ENCODE measurements around the gene KCNT2. TPM values are rescaled to one million over a fixed set of nuclear protein-coding genes. Genes with fewer than 3 reads are reported as not detected.

Gene KCNT2
- total and polyA plus RNA-seq, 10 donors: 0.04 to 1.2 (median 0.99) TPM

DNA sequence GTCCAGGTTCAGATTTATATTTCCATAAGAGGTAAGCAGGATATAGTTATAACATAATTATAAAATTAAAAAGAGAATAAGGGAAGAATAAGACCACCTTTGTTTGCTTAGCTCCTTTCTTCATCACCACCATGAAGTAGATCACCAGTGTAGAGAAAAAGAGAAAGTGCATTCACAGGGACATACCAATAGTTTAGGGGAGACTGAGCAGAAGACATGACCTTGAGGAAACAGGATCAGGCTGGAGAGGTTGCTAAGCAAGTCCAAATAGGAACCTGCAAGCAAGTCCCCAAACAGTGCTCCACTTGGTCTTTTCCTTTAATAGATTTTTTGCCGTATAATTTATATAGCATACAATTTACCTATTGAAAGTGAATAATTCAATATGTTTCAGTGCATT, 63.0 kb downstream of the KCNT2 start:
- H3K9me3 ChIP-seq: no peaks in the 10 kb centered on the region
- no peak overlapping the region for H3K27ac ChIP-seq
- TF ChIP-seq POLR2AphosphoS5 (IDR thresholded peaks at IDR 0.05) (no peak), CTCF (IDR thresholded peaks at IDR 0.05 in 8 of 11, conservative IDR thresholded peaks at IDR 0.05 in 3 of 11) (no peak), POLR2A (IDR thresholded peaks at IDR 0.05) (no peak)
- intact Hi-C loops (cut with DNase I; ENCODE audit: low total_unique reads): no loop called here
- H3K36me3 ChIP-seq: no peaks in the 10 kb centered on the region
- no peak for DNase-seq
- no peak overlapping the region for H3K4me3 ChIP-seq
- no peaks in the 10 kb centered on the region for H3K4me1 ChIP-seq
- no peaks in the 10 kb centered on the region for H3K27me3 ChIP-seq (replicated peaks in 1 of 7)
- 91 to 97% (median 94%) methylated on average over 1 of the region's 1 CpG for WGBS, 5 donors

- Histone ChIP-seq H3K9me3 (no peaks in the 10 kb centered on the region), H3K27ac (no peak overlapping the region), H3K4me3 (no peak overlapping the region), H3K36me3 (no peaks in the 10 kb centered on the region), H3K4me1 (no peaks in the 10 kb centered on the region), H3K27me3 (replicated peaks in 1 of 7) (no peaks in the 10 kb centered on the region)
- intact Hi-C loops (cut with DNase I; ENCODE audit: low total_unique reads): no loop called here
- TF ChIP-seq POLR2AphosphoS5 (IDR thresholded peaks at IDR 0.05) (no peak), CTCF (IDR thresholded peaks at IDR 0.05 in 8 of 11, conservative IDR thresholded peaks at IDR 0.05 in 3 of 11) (no peak), POLR2A (IDR thresholded peaks at IDR 0.05) (no peak)
- WGBS, 5 donors: 61 to 98% (median 67%) methylated on average over 1 of the region's 1 CpG
- no peak for DNase-seq
These were observed 63.6 kb downstream of the KCNT2 start for GRCh38 chr1:196544617-196545016.

GRCh38 chr1:196543833-196544232, 64.4 kb downstream of the KCNT2 start:
- no peak for DNase-seq
- H3K4me1 ChIP-seq: no peaks in the 10 kb centered on the region
- no peaks in the 10 kb centered on the region for H3K36me3 ChIP-seq
- H3K4me3 ChIP-seq: no peak overlapping the region
- TF ChIP-seq POLR2A (IDR thresholded peaks at IDR 0.05) (no peak), CTCF (IDR thresholded peaks at IDR 0.05 in 8 of 11, conservative IDR thresholded peaks at IDR 0.05 in 3 of 11) (no peak), POLR2AphosphoS5 (IDR thresholded peaks at IDR 0.05) (no peak)
- WGBS, 5 donors: 71 to 86% (median 83%) methylated on average over 3 of the region's 3 CpGs
- peaks cover 0 to under 1% (median 0%) of the 10 kb centered on the region in 8 donors for H3K9me3 ChIP-seq
- no peaks in the 10 kb centered on the region for H3K27me3 ChIP-seq (replicated peaks in 1 of 7)
- no peak overlapping the region for H3K27ac ChIP-seq
- intact Hi-C loops (cut with DNase I; ENCODE audit: low total_unique reads): no loop called here

DNA sequence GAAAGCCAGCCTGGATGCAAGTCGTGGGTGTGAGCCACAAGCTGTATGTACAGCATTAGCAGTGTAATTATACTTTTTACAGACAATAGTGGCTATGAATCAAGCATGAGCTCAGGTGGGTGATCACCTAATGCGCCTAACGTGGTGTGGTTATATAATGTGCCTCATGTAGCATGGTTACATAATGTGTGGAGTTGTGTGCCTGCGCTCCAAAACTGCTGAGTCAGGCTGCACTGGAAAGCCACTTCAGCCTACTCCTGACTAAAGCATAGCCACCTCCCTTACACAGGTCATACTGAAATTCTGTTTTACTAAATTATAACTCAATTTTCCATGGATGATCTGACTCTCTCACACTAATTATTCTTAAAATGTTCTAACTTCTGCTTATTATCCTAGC, 69.8 kb downstream of the KCNT2 start:
- Histone ChIP-seq H3K4me1 (no peaks in the 10 kb centered on the region), H3K36me3 (no peaks in the 10 kb centered on the region), H3K9me3 (peaks cover 0 to 50% (median 36%) of the 10 kb centered on the region in 8 donors), H3K27ac (no peak overlapping the region), H3K27me3 (replicated peaks in 1 of 7) (no peaks in the 10 kb centered on the region), H3K4me3 (no peak overlapping the region)
- 77 to 95% (median 90%) methylated on average over 4 of the region's 4 CpGs for WGBS, 5 donors
- intact Hi-C loops (cut with DNase I; ENCODE audit: low total_unique reads): no loop called here
- TF ChIP-seq POLR2A (IDR thresholded peaks at IDR 0.05): no peak
- peak; percentile 20 for DNase-seq

GRCh38 chr1:196535727-196536126, 72.5 kb downstream of the KCNT2 start:
- WGBS, 5 donors: 56 to 83% (median 65%) methylated on average over 3 of the region's 3 CpGs
- Histone ChIP-seq H3K36me3 (no peaks in the 10 kb centered on the region), H3K27ac (no peak overlapping the region), H3K27me3 (replicated peaks in 1 of 7) (no peaks in the 10 kb centered on the region), H3K4me3 (no peak overlapping the region), H3K4me1 (no peaks in the 10 kb centered on the region), H3K9me3 (peaks cover 0 to 53% (median 36%) of the 10 kb centered on the region in 8 donors)
- peak; percentile 33 for DNase-seq
- intact Hi-C loops (cut with DNase I; ENCODE audit: low total_unique reads): no loop called here
- TF ChIP-seq CTCF (IDR thresholded peaks at IDR 0.05 in 8 of 11, conservative IDR thresholded peaks at IDR 0.05 in 3 of 11): no peak
- TF ChIP-seq POLR2AphosphoS5 (IDR thresholded peaks at IDR 0.05): no peak
- no peak for TF ChIP-seq POLR2A (IDR thresholded peaks at IDR 0.05)

All from spleen (tissue), 11 donors.